HG03432 (cell line): ENCODE data around the gene CRMP1.
"Not testable (repeated sequence)": the region's sequence is repeated elsewhere in the genome, so short reads cannot be mapped to it uniquely, and the experiment has no call there.

Experiments used
- ATAC-seq: cut with Tn5 transposase; IDR thresholded peaks from one replicate; pipeline ENCODE4 v1.9.1; 2021; ENCODE audit warnings: mild to moderate bottlenecking, moderate library complexity; ENCODE audit not compliant: unreplicated experiment

The CRMP1 gene

GRCh38 chr4:5863461-5864113 lies 29.3 kb downstream of the CRMP1 start:
- no peak for ATAC-seq

- ATAC-seq: no peak
Measured at GRCh38 chr4:5858020-5858769, 34.7 kb downstream of the CRMP1 start.

GRCh38 chr4:5857199-5857598 lies 35.7 kb downstream of the CRMP1 start:
- ATAC-seq: no peak

GRCh38 chr4:5856362-5856761 lies 36.5 kb downstream of the CRMP1 start:
- not testable (repeated sequence) for ATAC-seq

GRCh38 chr4:5854929-5855328 lies 38.0 kb downstream of the CRMP1 start:
- ATAC-seq: no peak

- ATAC-seq: no peak
Measured at GRCh38 chr4:5852523-5853202, 40.2 kb downstream of the CRMP1 start.

- no peak for ATAC-seq
Measured at GRCh38 chr4:5851637-5852301, 41.1 kb downstream of the CRMP1 start.

GRCh38 chr4:5845035-5845905 lies 47.6 kb downstream of the CRMP1 start:
- ATAC-seq: no peak

GRCh38 chr4:5843573-5844530 lies 49.0 kb downstream of the CRMP1 start:
- ATAC-seq: no peak

GRCh38 chr4:5842456-5842855 lies 50.4 kb downstream of the CRMP1 start:
- no peak for ATAC-seq

GRCh38 chr4:5839751-5840674 lies 52.9 kb downstream of the CRMP1 start:
- ATAC-seq: no peak

GRCh38 chr4:5839332-5839731 lies 53.6 kb downstream of the CRMP1 start:
- no peak for ATAC-seq

GRCh38 chr4:5837483-5837882 lies 55.4 kb downstream of the CRMP1 start:
- ATAC-seq: not testable (repeated sequence)

- no peak for ATAC-seq
Measured at GRCh38 chr4:5836943-5837342, 55.9 kb downstream of the CRMP1 start.

GRCh38 chr4:5828005-5828391 lies 64.9 kb downstream of the CRMP1 start:
- no peak for ATAC-seq

GRCh38 chr4:5827108-5828004 lies 65.5 kb downstream of the CRMP1 start:
- ATAC-seq: no peak

- ATAC-seq: no peak
Measured at GRCh38 chr4:5826437-5827107, 66.3 kb downstream of the CRMP1 start.
